HepG2 (cell line): ENCODE measurements around the gene CCND1. TPM values are rescaled to one million over a fixed set of nuclear protein-coding genes. Genes with fewer than 3 reads are reported as not detected.

Experiments
- CBX1 ChIP-seq: IDR thresholded peaks from one replicate; pipeline ENCODE4 v1.6.1; 2016; ENCODE audit warnings: antibody characterized with exemption, low read depth
- ETS1 ChIP-seq: sonication (generic); formaldehyde crosslinking; IDR thresholded peaks from 2 replicates; pipeline ENCODE4 v1.4.0; 2020; ENCODE audit warnings: missing genetic modification reagents
- HBP1 ChIP-seq: IDR thresholded peaks from 2 replicates; pipeline ENCODE4 v1.6.1; 2016; ENCODE audit warnings: low read depth, control low read depth
- HOMEZ ChIP-seq: IDR thresholded peaks from 2 replicates; pipeline ENCODE4 v1.6.1; 2016; ENCODE audit warnings: low read depth
- NPAS2 ChIP-seq: sonication (generic); formaldehyde crosslinking; IDR thresholded peaks from 2 replicates; pipeline ENCODE4 v1.8.0; 2022; ENCODE audit warnings: mild to moderate bottlenecking, missing genetic modification reagents, borderline replicate concordance
- PHF21A ChIP-seq: sonication (generic); formaldehyde crosslinking; IDR thresholded peaks from 2 replicates; pipeline ENCODE4 v1.5.0; 2020; ENCODE audit warnings: mild to moderate bottlenecking, missing genetic modification reagents
- PRDM10 ChIP-seq: sonication (generic); formaldehyde crosslinking; IDR thresholded peaks from 2 replicates; pipeline ENCODE4 v1.4.0; 2020; ENCODE audit warnings: low read depth, missing genetic modification reagents
- SATB2 ChIP-seq: sonication (generic); formaldehyde crosslinking; IDR thresholded peaks from 2 replicates; pipeline ENCODE4 v1.5.0; 2020; ENCODE audit warnings: missing genetic modification reagents
- SSRP1 ChIP-seq: IDR thresholded peaks from 2 replicates; pipeline ENCODE4 v1.6.1; 2016; ENCODE audit warnings: control low read depth
- TAF1 ChIP-seq: sonication (generic); formaldehyde crosslinking; IDR thresholded peaks from 2 replicates; pipeline ENCODE4 v1.4.0; 2020; ENCODE audit warnings: missing genetic modification reagents
- TCF7L2 ChIP-seq: IDR thresholded peaks from 2 replicates; pipeline ENCODE4 v1.6.1; 2011; ENCODE audit warnings: mild to moderate bottlenecking, low read depth, low read length, moderate library complexity
- ZBTB10 ChIP-seq: sonication (generic); formaldehyde crosslinking; IDR thresholded peaks from 2 replicates; pipeline ENCODE4 v1.4.0; 2020; ENCODE audit warnings: missing genetic modification reagents, borderline replicate concordance
- ZBTB26 ChIP-seq: IDR thresholded peaks from 2 replicates; pipeline ENCODE4 v1.6.1; 2016; ENCODE audit warnings: missing compliant biosample characterization, missing genetic modification reagents, borderline replicate concordance
- ZBTB43 ChIP-seq: sonication (generic); formaldehyde crosslinking; conservative IDR thresholded peaks from 2 replicates; pipeline ENCODE4 v1.4.0; 2020; ENCODE audit warnings: missing genetic modification reagents
- ZEB1 ChIP-seq: IDR thresholded peaks from 2 replicates; pipeline ENCODE4 v1.6.1; 2012; ENCODE audit warnings: mild to moderate bottlenecking, low read depth, inconsistent platforms; ENCODE audit not compliant: insufficient replicate concordance
- ZNF678 ChIP-seq: sonication (generic); formaldehyde crosslinking; IDR thresholded peaks from 2 replicates; pipeline ENCODE4 v1.4.0; 2020; ENCODE audit warnings: mild to moderate bottlenecking, missing genetic modification reagents
- polyA plus RNA-seq, 8 experiments: library from polyadenylated mRNA; depleted of rRNA in 3 of 8; stranded (reverse) in 7 of 8; unstranded in 1 of 8; fragments of >200 nt; fragmentation: Illumina TruSeq in 4 of 8; extraction: Trizol in 4 of 8; gene quantifications; 2 replicates each; pipeline versions ENCODE4 v1.2.1 to v1.2.3, GENCODE V29; 2011 to 2016; ENCODE audit warnings: low read depth in 4 of 8, missing spikeins in 1 of 8, mixed read lengths in 1 of 8; ENCODE audit not compliant: insufficient read depth in 1 of 8
- total RNA-seq, 5 experiments: library from RNA; depleted of rRNA; stranded (reverse); fragments of >200 nt; fragmentation: Illumina TruSeq; extraction: Trizol; gene quantifications; 2 replicates each; pipeline ENCODE4 v1.2.3, GENCODE V29; 2016; ENCODE audit warnings: low read depth in 1 of 5

Gene CCND1
- total and polyA plus RNA-seq, 2 of the 13 experiments (the other 11 are each of a cell fraction or from before 2014, with no cell fraction given) = 107 to 136 TPM

- no peak for TF ChIP-seq ZBTB26 (CRISPR knock-in tag)
- TF ChIP-seq SATB2 = no peak
- no peak for TF ChIP-seq TAF1 (CRISPR knock-in tag)
- TF ChIP-seq HOMEZ = no peak
- TF ChIP-seq TCF7L2 = no peak
- TF ChIP-seq ETS1 (CRISPR knock-in tag) = no peak
- no peak for TF ChIP-seq CBX1
- no peak for TF ChIP-seq ZEB1
- TF ChIP-seq NPAS2 (CRISPR knock-in tag) = no peak
- no peak for TF ChIP-seq PRDM10
- no peak for TF ChIP-seq ZBTB10 (CRISPR knock-in tag)
- TF ChIP-seq ZNF678 (CRISPR knock-in tag) = no peak
- no peak for TF ChIP-seq SSRP1 (CRISPR knock-in tag)
- TF ChIP-seq PHF21A (CRISPR knock-in tag) = peak; percentile 54; the same call in 1 of the 2 replicates
- TF ChIP-seq ZBTB43 (CRISPR knock-in tag) = no peak
- TF ChIP-seq HBP1 = no peak
Observed at GRCh38 chr11:69683764-69684333, 42.9 kb downstream of the CCND1 start (continued).
